GM12875 (cell line): ENCODE results near the gene SOX6.
"Not testable (repeated sequence)": the region's sequence is repeated elsewhere in the genome, so short reads cannot be mapped to it uniquely, and the experiment has no call there.

Experiments used
- H3K4me3 ChIP-seq: one replicate; pipeline ENCODE4 v1.5.1; 2011; ENCODE audit warnings: low read depth, low read length, control low read depth
- TF ChIP-seq, protein P1 (sequence below): IDR thresholded peaks from 2 replicates; pipeline ENCODE4 v1.5.1; 2011; ENCODE audit warnings: low read depth, mild to moderate bottlenecking, control low read depth, inconsistent platforms, low read length, moderate library complexity, borderline replicate concordance; ENCODE audit not compliant: insufficient read depth

The SOX6 gene

GRCh38 chr11:16394947-16395346, 38.6 kb upstream of the SOX6 start:
- no peak overlapping the region for H3K4me3 ChIP-seq
- TF ChIP-seq, protein P1, sequence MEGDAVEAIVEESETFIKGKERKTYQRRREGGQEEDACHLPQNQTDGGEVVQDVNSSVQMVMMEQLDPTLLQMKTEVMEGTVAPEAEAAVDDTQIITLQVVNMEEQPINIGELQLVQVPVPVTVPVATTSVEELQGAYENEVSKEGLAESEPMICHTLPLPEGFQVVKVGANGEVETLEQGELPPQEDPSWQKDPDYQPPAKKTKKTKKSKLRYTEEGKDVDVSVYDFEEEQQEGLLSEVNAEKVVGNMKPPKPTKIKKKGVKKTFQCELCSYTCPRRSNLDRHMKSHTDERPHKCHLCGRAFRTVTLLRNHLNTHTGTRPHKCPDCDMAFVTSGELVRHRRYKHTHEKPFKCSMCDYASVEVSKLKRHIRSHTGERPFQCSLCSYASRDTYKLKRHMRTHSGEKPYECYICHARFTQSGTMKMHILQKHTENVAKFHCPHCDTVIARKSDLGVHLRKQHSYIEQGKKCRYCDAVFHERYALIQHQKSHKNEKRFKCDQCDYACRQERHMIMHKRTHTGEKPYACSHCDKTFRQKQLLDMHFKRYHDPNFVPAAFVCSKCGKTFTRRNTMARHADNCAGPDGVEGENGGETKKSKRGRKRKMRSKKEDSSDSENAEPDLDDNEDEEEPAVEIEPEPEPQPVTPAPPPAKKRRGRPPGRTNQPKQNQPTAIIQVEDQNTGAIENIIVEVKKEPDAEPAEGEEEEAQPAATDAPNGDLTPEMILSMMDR = no peak

DNA sequence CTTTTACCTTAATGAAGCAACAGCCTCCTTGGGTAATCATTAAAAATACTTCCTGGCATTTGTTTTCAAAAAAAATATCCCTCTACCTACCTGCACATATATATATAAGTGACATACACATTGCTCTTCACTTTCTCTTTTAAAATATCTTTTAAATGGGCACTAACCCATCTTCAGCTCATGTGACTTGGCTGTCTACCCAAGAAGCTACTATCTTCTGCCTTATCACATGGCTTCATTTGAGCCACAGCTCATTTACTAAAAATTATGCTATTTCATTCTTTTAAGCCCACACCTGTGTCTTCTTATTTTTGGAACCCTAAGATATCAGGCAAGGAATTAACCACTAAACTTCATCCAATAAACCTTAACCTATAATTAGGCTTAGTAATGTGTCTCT, 37.0 kb upstream of the SOX6 start:
- TF ChIP-seq, protein P1 = no peak
- no peak overlapping the region for H3K4me3 ChIP-seq

DNA sequence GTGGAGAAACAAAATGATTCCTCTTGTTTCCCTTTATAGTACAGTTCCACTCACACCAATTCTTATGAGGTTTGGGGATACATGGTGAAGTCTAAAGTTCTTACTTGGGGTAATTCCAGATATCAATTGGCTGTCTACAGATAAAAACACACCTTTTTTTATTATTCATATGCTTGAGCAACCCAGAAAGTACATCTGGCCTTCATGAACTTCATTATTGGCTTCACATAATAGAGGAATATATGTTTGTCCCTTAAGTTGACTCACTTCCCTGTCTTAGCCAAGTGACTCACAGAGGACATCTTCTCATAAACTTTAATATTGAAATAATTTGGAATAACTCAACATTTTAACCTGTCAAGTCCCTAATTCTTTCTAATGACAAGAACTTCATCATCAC, 36.3 kb upstream of the SOX6 start:
- TF ChIP-seq, protein P1 = no peak
- H3K4me3 ChIP-seq = no peak overlapping the region

- H3K4me3 ChIP-seq = not testable (repeated sequence)
These were observed 34.5 kb upstream of the SOX6 start for GRCh38 chr11:16390826-16391225.

DNA sequence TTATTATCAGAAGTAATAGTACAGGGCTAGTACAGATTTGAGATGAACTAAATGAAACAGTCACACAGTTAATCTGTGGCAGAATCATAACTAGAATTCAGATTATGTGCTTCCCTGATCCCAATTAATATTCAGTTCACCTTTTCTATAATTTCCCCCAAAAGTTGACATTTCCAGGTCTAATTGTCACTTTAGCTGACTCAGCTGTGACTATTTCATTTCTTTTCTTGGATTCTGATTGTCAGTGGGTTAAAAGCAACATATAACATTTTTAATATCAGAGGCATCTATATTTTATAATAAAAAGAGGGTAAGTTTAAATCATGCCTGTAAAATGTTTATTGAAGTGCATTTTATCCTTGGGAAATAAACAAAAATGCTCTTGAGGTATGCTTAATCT, 28.8 kb upstream of the SOX6 start:
- no peak overlapping the region for H3K4me3 ChIP-seq
- TF ChIP-seq, protein P1 = no peak

- TF ChIP-seq, protein P1 = no peak
- H3K4me3 ChIP-seq = no peak overlapping the region
These were observed 26.5 kb upstream of the SOX6 start for GRCh38 chr11:16382638-16383380.

DNA sequence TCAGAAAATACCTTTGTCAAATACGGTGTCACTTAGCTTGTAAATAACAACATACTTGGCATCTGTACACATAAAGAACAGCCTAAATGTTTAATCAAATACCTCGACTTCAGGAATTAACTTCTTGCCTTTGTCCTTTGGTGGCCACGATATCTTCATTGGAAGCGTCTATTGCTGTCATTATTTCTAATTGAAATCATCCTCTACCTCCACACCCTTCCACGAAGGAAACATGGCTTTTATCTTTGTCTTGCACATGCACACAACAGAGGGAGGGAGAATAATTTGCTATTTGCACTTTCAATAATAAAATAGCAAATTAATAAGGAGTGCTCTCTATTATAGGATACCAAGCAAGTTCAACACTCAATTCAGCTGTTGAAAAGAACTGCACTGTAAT, 25.8 kb upstream of the SOX6 start:
- TF ChIP-seq, protein P1 = no peak
- no peak overlapping the region for H3K4me3 ChIP-seq
